Germinal center (tissue), 1 donor: ENCODE measurements around the gene ABCA1.
"Not testable (repeated sequence)": the region's sequence is repeated elsewhere in the genome, so short reads cannot be mapped to it uniquely, and the experiment has no call there.

Experiments used
- DNase-seq: peaks from one replicate; pipeline ENCODE4 v3.0.0; 2012; ENCODE audit warnings: mixed read lengths, low spot score

Gene ABCA1

DNA sequence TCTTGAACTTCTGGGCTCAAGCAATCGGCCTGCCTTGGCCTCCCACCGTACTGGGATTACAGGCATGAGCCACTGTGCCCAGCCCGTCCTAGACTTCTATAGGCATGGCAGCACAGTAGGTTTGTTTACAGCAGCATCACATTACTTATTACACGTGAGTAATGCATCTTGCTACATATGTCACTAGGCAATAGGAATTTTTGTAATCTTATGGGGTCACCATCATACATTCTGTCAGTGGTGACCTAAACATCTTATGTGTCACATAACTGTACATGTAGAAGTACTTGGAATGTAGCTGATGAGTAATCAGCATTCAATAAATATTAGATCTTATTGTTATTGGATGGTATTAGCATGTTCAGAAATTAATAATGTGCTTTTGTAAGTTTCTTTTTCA, 22.9 kb upstream of the ABCA1 start:
- DNase-seq: no peak

DNA sequence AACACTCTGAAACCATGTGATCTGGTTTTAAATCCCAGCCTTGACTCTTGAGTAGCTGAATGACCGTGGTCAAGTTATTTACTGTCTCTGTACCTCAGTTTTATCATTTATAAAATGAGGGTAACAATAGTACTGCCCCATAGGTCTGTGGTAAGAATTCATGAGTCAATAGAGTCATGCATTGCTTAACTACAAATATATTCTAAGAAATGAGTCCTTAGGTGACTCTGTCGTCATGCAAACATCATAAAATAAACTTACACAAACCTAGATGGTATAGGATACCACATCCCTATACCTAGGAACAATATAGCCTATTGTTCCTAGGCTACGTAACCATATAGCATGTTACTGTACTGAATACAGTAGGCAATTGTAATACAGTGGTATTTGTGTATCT, 20.3 kb upstream of the ABCA1 start:
- no peak for DNase-seq

- DNase-seq: no peak
Observed at GRCh38 chr9:104944871-104945270, 16.9 kb upstream of the ABCA1 start.

- no peak for DNase-seq
Observed at GRCh38 chr9:104944356-104944755, 16.4 kb upstream of the ABCA1 start.

- DNase-seq: no peak
Observed at GRCh38 chr9:104941597-104941996, 13.6 kb upstream of the ABCA1 start.

GRCh38 chr9:104936291-104936690, 8.3 kb upstream of the ABCA1 start:
- DNase-seq: no peak

- DNase-seq: not testable (repeated sequence)
Observed at GRCh38 chr9:104935501-104935810, 7.5 kb upstream of the ABCA1 start.

DNA sequence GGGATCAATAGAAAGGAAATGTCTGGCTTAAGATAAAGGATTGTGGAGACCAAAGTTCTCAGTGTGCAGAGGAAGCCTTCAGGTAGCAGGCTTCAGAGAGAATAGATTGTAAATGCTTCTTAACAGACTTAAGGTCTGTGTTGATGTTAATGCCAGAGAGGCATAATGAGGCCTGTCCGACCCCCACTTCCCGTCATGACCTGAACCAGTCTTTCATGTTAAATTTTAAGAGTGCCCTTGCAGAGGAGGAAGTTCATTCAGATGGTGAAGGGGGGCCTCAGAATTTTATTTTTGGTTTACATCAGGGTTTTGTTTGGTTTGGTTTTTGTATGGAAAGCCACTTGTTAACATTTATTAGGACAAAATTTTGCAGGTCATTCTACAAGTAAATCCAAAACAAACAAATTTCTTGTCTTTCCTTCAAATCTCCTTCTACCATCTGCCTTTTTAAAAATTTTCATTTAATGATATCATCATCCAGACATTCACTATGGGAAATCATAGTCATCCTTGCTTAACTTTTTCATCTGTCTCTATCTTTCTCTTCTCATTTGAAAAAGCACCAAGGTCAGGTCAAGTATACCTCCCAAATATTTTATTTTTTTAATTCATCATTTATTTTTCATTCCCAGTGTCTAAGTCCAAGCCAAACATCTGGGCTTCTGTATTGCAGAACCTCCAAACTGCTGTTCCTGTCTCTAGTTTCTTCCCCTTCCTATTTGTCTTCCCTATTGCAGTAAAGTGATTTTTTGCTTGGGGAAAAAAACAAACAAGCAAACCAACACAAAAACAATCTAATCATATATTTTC, 6.9 kb upstream of the ABCA1 start:
- DNase-seq: no peak

GRCh38 chr9:104933091-104933490, 5.1 kb upstream of the ABCA1 start:
- DNase-seq: not testable (repeated sequence)

- no peak for DNase-seq
Observed at GRCh38 chr9:104931256-104931655, 3.3 kb upstream of the ABCA1 start.

GRCh38 chr9:104927216-104927911, 591 bp downstream of the ABCA1 start:
- peak; percentile 44 for DNase-seq

DNA sequence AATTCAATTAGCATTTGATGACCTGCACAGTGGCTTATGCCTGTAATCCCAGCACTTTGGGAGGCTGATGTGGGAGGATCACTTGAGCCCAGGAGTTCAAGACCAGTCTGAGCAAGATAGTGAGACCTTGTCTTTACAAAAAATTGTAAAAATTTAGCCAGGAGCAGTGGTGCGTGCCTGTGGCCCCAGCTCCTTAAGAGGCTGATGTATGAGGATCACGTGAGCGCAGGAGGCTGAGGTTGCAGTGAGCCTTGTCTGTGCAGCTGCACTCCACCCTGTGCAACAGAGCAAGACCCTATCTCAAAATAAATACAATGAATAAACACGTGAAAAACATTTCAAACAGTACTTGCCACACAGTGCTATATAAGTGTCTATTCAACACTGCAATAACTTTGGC, 4.2 kb downstream of the ABCA1 start:
- DNase-seq: peak; percentile 60

GRCh38 chr9:104923289-104923688, 4.7 kb downstream of the ABCA1 start:
- no peak for DNase-seq

DNA sequence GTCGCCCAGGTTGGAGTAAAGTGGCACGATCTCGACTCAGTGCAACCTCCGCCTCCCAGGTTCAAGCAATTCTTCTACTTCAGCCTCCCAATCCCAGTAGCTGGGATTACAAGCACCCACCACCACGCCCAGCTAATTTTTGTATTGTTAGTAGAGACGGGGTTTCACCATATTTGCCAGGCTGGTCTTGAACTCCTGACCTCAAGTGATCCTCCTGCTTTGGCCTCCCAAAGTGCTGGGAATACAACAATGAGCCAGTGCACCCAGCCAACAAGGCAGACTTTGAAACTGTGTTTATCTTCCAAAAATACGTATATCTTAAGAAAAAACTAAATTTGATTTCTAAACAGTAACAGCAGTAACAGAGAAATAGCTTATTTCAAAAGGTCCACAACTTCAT, 5.2 kb downstream of the ABCA1 start:
- not testable (repeated sequence) for DNase-seq

DNA sequence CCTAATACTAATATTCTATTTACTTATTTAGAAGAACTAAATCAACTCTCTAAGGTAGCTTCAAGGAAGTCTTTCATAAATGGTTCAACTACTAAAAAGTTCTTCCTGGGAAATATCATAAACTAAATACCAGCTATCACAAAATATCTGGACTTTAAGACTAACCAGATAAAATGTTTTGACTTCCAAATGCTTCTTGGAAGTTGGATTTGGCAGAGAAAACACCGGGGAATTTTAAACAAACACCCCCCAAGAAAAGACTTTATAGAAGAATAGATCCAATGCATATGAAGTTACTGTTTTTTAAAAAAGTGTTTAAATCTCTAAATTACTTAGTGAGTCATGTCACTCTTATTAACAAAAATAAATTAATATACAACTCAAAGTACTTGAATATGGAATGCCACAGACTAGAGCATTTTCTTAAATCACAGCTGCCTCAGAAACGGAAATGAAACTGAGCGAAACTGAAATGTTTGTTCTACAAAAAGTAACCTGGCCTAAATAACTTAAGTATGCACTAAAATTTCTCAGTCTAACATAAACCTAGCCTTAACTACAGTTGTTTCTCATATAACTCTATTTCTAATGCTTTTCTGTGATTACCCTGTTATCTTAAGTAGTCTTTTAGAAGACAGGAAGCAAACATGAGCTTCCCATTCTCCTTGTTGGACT, 6.8 kb downstream of the ABCA1 start:
- DNase-seq: peak; percentile 45

GRCh38 chr9:104915753-104916152, 12.2 kb downstream of the ABCA1 start:
- DNase-seq: no peak

GRCh38 chr9:104915049-104915448, 12.9 kb downstream of the ABCA1 start:
- no peak for DNase-seq

GRCh38 chr9:104914466-104914865, 13.5 kb downstream of the ABCA1 start:
- no peak for DNase-seq

DNA sequence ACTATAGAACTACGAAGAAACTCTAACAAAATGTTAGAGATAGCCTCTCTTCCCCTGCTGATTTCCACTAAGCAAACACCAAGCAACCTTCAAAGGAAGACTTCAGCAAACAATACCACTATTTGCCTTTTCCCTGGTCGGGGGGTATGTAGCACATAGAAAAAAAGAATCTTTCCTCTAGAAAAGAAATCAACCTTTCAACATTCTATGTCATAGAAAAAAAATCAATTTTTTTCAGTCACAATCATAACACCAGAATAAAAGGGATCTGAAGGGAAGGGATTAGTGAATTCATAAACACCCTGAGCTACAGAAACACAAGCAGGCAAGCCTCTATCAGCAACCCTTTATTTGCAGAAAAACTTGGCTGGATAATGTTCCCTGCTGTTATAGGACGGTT, 15.3 kb downstream of the ABCA1 start:
- no peak for DNase-seq

DNA sequence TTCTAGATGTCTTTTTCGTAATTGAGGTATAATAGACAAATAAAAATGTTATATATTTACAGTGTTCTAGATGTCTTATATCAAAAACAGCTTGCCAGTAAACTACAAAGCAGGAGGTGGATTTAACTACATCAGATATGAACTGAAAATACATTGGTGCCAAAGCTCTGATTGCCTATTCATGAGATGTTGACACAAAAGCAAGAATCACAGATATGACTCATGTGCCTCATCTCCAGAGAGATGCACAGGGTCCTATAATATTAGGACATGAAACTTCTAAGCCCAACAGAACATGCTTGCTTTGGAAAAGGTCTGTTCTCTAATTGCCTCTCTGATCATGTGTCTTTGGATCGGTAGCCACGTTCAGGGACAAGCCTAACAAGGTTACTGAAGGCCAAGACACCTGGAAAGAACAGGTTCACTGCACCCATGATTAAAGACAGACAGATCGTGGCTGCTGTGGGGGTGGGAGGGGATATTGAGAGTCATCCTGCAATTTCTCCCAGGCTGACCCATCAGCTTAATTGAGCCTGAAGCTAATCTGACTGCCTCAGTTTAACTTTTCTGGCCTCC, 16.8 kb downstream of the ABCA1 start:
- no peak for DNase-seq

DNA sequence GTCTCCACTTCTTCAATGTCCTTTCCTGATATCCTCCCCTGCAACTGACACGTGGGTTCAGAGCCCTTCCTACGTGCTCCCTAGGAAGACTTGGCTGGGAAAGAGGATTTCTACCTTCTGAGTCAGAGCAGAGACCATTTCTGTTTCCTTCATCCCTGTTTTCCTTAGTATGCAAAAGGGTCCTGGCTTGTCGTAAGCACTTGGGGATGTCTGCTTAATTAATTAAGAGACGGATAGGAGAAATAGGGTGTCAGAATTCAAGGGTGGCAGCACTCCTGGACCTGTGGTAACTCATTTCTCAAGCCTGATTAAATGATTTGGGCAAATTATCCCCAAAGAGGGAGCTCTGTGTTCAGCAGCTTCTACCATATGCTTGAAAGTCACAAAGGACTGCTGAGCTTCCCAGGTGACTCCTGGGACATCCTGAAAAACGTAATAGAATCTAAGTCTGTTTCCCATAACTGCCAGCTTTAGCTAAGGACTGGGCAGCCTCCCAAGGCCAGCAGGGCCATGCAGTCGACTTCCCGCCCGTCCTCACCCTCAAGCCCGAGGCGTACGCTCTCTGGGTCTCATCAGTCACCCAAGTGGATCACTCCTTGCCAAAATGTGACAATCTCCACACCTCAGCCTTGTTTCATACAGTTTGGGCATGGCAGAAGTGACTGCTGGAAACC, 20.5 kb downstream of the ABCA1 start:
- no peak for DNase-seq
